ENCODE results near the gene KCNN1. TPM values are rescaled to one million over a fixed set of nuclear protein-coding genes. Genes with fewer than 3 reads are reported as not detected.

Gene KCNN1
- total and polyA plus RNA-seq, 2 of the 13 experiments (the other 11 are each of a cell fraction or from before 2014, with no cell fraction given): 0.04 TPM; not detected in 1

DNA sequence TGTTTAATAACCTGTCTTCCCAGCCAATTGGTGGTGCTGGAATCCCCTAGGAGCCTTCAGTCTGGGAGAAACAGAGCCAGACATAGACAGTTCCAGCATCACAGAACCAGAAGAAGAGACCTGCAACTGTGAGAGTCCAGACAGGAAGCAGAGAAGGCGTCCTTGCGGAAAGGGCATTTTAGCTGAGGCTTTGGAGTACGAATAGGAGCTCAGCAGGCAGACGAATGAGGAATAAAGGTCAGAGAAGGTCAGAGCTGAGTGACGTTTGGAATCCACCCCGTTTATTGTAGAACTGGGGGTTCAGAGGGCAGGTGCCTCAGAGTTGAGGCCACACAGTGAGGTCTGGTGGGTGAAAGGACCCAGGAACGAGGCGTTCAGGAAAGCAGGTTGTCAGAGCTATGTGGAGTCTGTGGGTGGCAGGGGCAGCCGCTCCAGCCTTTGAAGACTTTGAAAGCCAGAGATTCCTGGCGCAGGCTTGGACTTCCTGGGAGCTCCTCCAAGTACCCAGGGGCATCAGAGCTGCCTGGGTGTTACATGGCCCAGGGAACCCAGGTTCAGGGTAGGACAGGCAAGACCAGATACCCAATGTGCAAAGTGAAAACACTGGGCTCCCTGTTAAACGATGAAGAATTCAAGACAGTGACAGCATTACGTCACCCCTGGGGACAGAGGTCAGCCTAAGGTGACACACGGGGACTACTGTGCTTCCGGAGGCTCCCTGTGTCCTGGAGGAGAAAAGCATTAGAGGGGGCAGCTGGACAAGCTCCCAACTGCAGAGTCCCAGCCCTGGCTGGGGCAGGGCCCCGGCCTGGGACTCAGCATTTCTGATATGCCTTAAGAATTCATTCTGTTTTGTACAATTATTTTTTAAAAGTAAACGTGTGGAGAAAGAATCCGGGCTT lies 46.6 kb downstream of the KCNN1 start (continued):
- TF ChIP-seq ZNF18 (CRISPR knock-in tag; IDR thresholded peaks at IDR 0.05; ENCODE audit: insufficient replicate concordance) (no peak), NFE2L2 (IDR thresholded peaks at IDR 0.05; ENCODE audit: low read length) (no peak), EZH2 (conservative IDR thresholded peaks at IDR 0.05; ENCODE audit: low read depth, low read length) (no peak), POLR2AphosphoS5 (IDR thresholded peaks at IDR 0.05; ENCODE audit: low read depth, low read length) (no peak), ZIK1 (CRISPR knock-in tag; IDR thresholded peaks at IDR 0.05; ENCODE audit: borderline replicate concordance, low read depth) (no peak), HMG20A (CRISPR knock-in tag; IDR thresholded peaks at IDR 0.05; ENCODE audit: borderline replicate concordance) (peak; percentile 84), FOSL2 (CRISPR knock-in tag; IDR thresholded peaks at IDR 0.05) (peak; percentile 86), TAF1 (CRISPR knock-in tag; IDR thresholded peaks at IDR 0.05) (no peak), ZNF510 (CRISPR knock-in tag; IDR thresholded peaks at IDR 0.05; ENCODE audit: low read depth) (no peak), CREBL2 (CRISPR knock-in tag; IDR thresholded peaks at IDR 0.05; ENCODE audit: borderline replicate concordance) (no peak), FOXK1 (CRISPR knock-in tag; IDR thresholded peaks at IDR 0.05; ENCODE audit: borderline replicate concordance, low read depth) (peak; percentile 72; the same call in 1 of the 2 replicates), MZF1 (CRISPR knock-in tag; IDR thresholded peaks at IDR 0.05; ENCODE audit: borderline replicate concordance) (no peak), ZKSCAN8 (CRISPR knock-in tag; IDR thresholded peaks at IDR 0.05; ENCODE audit: borderline replicate concordance) (peak; percentile 95; the same call in 1 of the 2 replicates), MBNL3 (CRISPR knock-in tag; conservative IDR thresholded peaks at IDR 0.05) (no peak), KLF9 (CRISPR knock-in tag; IDR thresholded peaks at IDR 0.05; ENCODE audit: low read depth) (no peak), TAF15 (IDR thresholded peaks at IDR 0.05; ENCODE audit: low read depth, low read length, poor library complexity, severe bottlenecking) (no peak), TBX3 (IDR thresholded peaks at IDR 0.05; ENCODE audit: borderline replicate concordance) (no peak)
- TF ChIP-seq, protein P1, sequence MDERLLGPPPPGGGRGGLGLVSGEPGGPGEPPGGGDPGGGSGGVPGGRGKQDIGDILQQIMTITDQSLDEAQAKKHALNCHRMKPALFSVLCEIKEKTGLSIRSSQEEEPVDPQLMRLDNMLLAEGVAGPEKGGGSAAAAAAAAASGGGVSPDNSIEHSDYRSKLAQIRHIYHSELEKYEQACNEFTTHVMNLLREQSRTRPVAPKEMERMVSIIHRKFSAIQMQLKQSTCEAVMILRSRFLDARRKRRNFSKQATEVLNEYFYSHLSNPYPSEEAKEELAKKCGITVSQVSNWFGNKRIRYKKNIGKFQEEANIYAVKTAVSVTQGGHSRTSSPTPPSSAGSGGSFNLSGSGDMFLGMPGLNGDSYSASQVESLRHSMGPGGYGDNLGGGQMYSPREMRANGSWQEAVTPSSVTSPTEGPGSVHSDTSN (CRISPR knock-in tag; IDR thresholded peaks at IDR 0.05): no peak
- TF ChIP-seq, protein P2, sequence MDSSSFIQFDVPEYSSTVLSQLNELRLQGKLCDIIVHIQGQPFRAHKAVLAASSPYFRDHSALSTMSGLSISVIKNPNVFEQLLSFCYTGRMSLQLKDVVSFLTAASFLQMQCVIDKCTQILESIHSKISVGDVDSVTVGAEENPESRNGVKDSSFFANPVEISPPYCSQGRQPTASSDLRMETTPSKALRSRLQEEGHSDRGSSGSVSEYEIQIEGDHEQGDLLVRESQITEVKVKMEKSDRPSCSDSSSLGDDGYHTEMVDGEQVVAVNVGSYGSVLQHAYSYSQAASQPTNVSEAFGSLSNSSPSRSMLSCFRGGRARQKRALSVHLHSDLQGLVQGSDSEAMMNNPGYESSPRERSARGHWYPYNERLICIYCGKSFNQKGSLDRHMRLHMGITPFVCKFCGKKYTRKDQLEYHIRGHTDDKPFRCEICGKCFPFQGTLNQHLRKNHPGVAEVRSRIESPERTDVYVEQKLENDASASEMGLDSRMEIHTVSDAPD (CRISPR knock-in tag; IDR thresholded peaks at IDR 0.05): no peak
- TF ChIP-seq, protein P3, sequence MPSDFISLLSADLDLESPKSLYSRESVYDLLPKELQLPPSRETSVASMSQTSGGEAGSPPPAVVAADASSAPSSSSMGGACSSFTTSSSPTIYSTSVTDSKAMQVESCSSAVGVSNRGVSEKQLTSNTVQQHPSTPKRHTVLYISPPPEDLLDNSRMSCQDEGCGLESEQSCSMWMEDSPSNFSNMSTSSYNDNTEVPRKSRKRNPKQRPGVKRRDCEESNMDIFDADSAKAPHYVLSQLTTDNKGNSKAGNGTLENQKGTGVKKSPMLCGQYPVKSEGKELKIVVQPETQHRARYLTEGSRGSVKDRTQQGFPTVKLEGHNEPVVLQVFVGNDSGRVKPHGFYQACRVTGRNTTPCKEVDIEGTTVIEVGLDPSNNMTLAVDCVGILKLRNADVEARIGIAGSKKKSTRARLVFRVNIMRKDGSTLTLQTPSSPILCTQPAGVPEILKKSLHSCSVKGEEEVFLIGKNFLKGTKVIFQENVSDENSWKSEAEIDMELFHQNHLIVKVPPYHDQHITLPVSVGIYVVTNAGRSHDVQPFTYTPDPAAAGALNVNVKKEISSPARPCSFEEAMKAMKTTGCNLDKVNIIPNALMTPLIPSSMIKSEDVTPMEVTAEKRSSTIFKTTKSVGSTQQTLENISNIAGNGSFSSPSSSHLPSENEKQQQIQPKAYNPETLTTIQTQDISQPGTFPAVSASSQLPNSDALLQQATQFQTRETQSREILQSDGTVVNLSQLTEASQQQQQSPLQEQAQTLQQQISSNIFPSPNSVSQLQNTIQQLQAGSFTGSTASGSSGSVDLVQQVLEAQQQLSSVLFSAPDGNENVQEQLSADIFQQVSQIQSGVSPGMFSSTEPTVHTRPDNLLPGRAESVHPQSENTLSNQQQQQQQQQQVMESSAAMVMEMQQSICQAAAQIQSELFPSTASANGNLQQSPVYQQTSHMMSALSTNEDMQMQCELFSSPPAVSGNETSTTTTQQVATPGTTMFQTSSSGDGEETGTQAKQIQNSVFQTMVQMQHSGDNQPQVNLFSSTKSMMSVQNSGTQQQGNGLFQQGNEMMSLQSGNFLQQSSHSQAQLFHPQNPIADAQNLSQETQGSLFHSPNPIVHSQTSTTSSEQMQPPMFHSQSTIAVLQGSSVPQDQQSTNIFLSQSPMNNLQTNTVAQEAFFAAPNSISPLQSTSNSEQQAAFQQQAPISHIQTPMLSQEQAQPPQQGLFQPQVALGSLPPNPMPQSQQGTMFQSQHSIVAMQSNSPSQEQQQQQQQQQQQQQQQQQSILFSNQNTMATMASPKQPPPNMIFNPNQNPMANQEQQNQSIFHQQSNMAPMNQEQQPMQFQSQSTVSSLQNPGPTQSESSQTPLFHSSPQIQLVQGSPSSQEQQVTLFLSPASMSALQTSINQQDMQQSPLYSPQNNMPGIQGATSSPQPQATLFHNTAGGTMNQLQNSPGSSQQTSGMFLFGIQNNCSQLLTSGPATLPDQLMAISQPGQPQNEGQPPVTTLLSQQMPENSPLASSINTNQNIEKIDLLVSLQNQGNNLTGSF (CRISPR knock-in tag; IDR thresholded peaks at IDR 0.05): no peak
